PC-3 (cell line): ENCODE results near the gene PUS3.

Source experiments
- EZH2 ChIP-seq: fragments of 300-600 bp; sonication (generic); IDR thresholded peaks from one replicate; pipeline ENCODE4 v1.6.1; 2017; ENCODE audit warnings: antibody characterized with exemption, mild to moderate bottlenecking, low read length; ENCODE audit not compliant: unreplicated experiment
- TF ChIP-seq, protein P1 (sequence below): fragments of 300-600 bp; sonication (generic); conservative IDR thresholded peaks from 2 replicates; pipeline ENCODE4 v1.5.1; 2017; ENCODE audit warnings: antibody characterized with exemption, low read depth, mild to moderate bottlenecking, low read length

DNA sequence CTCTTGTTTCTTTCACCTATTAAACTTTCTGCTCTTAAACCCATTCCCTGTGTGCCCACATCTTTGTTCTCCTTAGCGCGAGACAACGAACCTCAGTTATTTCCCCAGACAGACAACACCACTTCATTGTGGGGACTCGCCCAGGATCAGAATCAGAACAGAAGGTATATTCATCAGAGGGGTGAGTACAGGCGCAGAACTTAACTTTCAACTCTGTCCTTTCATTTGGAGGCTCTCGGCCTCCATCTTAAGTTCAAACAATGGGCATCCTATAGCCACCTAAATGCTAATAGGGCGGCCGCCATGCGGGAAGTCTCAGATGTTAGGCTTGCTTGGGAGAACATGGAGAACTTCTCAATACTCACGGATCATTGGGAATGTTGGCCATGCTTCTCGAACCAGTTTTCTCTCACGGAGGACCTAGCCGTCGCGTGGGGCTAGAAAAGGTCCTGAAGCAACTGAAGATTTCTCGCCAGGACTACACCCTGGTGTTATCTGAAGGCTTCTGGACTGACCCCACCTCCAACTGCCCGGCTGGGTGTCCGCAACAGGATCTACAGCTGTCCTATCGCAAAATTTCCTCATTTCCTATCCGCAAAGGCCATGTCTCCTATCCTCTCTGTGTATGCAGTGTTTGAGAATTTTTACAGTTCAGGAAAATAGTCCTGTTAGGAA is 29.0 kb downstream of the PUS3 start:
- TF ChIP-seq, protein P1, sequence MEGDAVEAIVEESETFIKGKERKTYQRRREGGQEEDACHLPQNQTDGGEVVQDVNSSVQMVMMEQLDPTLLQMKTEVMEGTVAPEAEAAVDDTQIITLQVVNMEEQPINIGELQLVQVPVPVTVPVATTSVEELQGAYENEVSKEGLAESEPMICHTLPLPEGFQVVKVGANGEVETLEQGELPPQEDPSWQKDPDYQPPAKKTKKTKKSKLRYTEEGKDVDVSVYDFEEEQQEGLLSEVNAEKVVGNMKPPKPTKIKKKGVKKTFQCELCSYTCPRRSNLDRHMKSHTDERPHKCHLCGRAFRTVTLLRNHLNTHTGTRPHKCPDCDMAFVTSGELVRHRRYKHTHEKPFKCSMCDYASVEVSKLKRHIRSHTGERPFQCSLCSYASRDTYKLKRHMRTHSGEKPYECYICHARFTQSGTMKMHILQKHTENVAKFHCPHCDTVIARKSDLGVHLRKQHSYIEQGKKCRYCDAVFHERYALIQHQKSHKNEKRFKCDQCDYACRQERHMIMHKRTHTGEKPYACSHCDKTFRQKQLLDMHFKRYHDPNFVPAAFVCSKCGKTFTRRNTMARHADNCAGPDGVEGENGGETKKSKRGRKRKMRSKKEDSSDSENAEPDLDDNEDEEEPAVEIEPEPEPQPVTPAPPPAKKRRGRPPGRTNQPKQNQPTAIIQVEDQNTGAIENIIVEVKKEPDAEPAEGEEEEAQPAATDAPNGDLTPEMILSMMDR, result no peak
- no peak for TF ChIP-seq EZH2
